NCI-H1105 treated with DMSO at 0.1 percent for 48 hours (cell line): ENCODE results near the gene CAPZA3.
"Not testable (repeated sequence)": the region's sequence is repeated elsewhere in the genome, so short reads cannot be mapped to it uniquely, and the experiment has no call there.

ENCODE experiments used
- DNase-seq: peaks from one replicate; lab custom pipeline; 2025; lab: John Stamatoyannopoulos, UW

CAPZA3 gene

DNA sequence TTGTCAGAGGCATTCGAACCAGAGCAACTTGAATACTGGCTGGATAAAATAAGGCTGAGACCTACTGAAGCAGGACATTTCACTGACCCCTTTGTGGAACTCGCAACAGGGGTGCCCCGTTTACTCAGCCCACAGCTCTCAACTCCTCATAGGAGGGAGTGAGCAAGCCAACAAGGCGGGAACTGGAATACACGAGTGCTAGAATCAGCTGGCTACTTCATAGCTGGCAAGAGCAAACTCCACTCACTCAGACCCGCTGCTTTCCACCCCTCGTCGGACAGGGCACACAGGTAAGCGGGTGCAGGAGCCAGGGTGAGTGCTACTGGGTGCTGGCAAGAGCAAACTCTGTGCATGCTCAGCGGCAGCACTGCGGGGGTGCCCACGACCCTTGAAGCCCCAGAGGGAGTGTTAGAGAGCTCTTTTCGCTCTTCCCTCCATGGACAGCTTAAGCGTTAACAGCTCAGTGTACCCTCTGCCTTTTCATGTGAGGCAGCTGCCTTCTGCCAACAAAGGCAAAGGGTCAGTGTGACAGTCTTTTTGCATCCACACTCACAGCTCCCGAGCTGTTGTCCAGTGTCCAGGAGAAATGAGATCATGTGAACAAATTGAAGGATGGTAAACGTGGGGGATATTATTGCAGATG lies 15.7 kb downstream of the CAPZA3 start:
- no peak for DNase-seq

DNA sequence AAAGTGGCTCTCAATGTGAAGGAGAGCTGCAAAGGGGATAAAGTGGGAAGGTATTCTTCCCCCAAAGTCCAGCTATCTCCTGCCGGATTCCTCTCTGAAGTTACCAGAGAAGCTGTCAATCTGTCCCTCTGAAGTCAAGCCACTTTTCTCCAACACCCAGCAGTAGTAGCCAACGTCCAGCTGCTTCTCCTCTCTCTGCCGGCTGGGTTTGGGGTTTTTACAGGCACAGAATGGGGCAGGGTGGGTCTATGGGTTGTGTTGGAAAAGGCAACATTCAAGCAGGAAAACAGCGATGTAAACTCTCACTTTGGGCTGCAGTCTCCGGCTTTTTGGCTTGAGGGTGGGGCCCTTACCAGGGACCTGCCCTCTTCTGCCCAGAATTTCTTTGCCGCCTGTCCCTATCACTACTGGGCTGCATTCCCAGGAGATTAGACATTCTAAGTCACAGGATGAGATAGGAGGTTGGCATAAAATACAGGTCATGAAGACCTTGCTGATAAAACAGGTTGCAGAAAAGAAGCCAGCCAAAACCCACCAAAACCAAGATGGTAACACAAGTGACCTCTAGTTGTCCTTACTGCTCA lies 16.3 kb downstream of the CAPZA3 start:
- DNase-seq: no peak

DNA sequence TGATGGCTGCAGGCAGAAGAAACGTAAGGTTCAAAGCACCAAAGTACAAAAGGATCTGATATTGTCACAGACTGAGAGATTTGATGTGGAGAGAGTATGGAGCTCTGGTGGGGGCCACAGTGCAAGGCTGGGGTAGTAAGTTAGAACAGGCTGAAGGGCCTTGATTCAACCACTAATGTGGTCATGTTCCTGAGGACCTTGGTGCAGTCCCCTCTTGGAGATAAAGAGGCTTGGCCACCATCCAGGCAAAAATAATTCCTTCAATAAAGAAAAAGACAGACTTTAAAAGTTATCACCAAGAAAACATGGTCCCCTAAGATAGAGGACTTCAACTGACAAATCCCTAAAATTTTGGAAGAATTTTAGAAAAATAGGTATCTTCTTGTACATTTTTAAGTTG lies 17.4 kb downstream of the CAPZA3 start:
- no peak for DNase-seq

DNA sequence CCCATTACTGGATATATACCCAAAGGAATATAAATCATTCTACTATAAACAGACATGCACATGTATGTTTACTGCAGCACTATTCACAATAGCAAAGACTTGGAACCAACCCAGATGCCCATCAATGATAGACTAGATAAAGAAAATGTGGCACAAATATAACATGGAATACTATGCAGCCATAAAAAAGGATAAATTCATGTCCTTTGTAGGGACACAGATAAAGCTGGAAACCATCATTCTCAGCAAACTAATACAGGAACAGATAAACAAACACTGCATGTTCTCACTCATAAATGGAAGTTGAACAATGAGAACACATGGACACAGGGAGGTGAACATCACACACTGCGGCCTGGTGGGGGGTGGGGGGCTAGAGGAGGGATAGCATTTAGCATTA lies 28.6 kb downstream of the CAPZA3 start:
- not testable (repeated sequence) for DNase-seq

DNA sequence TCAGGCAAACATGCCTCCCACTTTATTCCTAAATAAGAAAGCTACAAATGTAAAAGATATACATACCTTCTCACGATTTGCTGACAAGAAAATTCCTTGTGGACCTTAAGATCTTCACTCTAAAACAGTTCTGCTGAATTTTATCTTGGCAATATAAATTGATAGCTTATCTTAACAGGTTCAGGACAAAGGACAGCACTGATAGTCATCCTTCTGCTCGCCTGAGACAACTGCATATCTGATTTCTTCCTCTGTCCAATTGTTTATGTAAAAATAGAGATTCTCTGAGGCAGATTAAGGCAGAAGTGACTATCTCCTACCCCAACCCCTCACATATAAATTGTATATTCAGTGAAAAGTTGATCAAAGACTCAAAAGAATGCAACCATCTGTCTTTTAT lies 44.9 kb downstream of the CAPZA3 start:
- DNase-seq: no peak

DNA sequence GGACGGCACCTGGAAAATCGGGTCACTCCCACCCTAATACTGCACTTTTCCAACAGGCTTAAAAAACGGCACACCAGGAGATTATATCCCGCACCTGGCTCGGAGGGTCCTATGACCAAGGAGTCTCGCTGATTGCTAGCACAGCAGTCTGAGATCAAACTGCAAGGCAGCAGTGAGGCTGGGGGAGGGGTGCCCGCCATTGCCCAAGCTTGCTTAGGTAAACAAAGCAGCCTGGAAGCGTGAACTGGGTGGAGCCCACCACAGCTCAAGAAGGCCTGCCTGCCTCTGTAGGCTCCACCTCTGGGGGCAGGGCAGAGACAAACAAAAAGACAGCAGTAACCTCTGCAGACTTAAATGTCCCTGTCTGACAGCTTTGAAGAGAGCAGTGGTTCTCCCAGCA lies 47.5 kb downstream of the CAPZA3 start:
- DNase-seq: not testable (repeated sequence)
